ENCODE results near the gene MMP24. TPM values are rescaled to one million over a fixed set of nuclear protein-coding genes. Genes with fewer than 3 reads are reported as not detected.
"Not testable (repeated sequence)": the region's sequence is repeated elsewhere in the genome, so short reads cannot be mapped to it uniquely, and the experiment has no call there.

The MMP24 gene
- total RNA-seq, 1 experiment from 2014 or later = 14.8 TPM

DNA sequence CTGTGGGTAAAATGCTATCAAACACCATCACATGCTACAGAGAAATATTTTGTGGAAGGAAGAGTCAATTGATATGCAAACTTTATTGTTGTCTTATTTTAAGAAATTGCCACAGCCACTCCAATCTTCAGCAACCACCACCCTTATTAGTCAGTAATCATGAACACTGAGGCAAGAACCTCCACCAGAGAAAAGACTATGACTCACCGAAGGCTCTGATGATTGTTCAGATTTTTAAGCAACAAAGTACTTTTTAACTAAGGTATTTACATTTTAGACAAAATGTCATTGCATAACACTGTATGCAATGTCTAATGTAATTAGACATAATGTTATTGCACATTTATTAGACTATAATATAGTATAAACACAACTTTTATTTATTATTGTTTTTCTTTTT is 26.2 kb upstream of the MMP24 start:
- DNase-seq = no peak

GRCh38 chr20:35201467-35201866 is 25.0 kb upstream of the MMP24 start:
- not testable (repeated sequence) for H3K4me3 ChIP-seq (ENCODE audit: insufficient read depth, low read depth, low read length); DNase-seq; H3K36me3 ChIP-seq (replicated peaks; ENCODE audit: control insufficient read depth, insufficient read depth, low read length); H3K27me3 ChIP-seq (ENCODE audit: control insufficient read depth, insufficient read depth, low read length)

More for the DNA sequence above, 26.2 kb upstream of the MMP24 start:
- Histone ChIP-seq H3K27me3 (ENCODE audit: control insufficient read depth, insufficient read depth, low read length) (no peaks in the 10 kb centered on the region), H3K36me3 (replicated peaks; ENCODE audit: control insufficient read depth, insufficient read depth, low read length) (no peaks in the 10 kb centered on the region), H3K4me3 (ENCODE audit: insufficient read depth, low read depth, low read length) (no peak overlapping the region)

- Histone ChIP-seq H3K27me3 (ENCODE audit: control insufficient read depth, insufficient read depth, low read length) (no peaks in the 10 kb centered on the region), H3K36me3 (replicated peaks; ENCODE audit: control insufficient read depth, insufficient read depth, low read length) (no peaks in the 10 kb centered on the region), H3K4me3 (ENCODE audit: insufficient read depth, low read depth, low read length) (no peak overlapping the region)
- no peak for DNase-seq
Observed at GRCh38 chr20:35206802-35207201, 19.7 kb upstream of the MMP24 start.

GRCh38 chr20:35207950-35208611 is 18.4 kb upstream of the MMP24 start:
- H3K36me3 ChIP-seq (replicated peaks; ENCODE audit: control insufficient read depth, insufficient read depth, low read length) = no peaks in the 10 kb centered on the region
- H3K27me3 ChIP-seq (ENCODE audit: control insufficient read depth, insufficient read depth, low read length) = no peaks in the 10 kb centered on the region
- peak; percentile 62 for DNase-seq
- no peak overlapping the region for H3K4me3 ChIP-seq (ENCODE audit: insufficient read depth, low read depth, low read length)

GRCh38 chr20:35215066-35215956 is 11.2 kb upstream of the MMP24 start:
- Histone ChIP-seq H3K4me3 (ENCODE audit: insufficient read depth, low read depth, low read length) (no peak overlapping the region), H3K27me3 (ENCODE audit: control insufficient read depth, insufficient read depth, low read length) (no peaks in the 10 kb centered on the region), H3K36me3 (replicated peaks; ENCODE audit: control insufficient read depth, insufficient read depth, low read length) (no peaks in the 10 kb centered on the region)
- no peak for DNase-seq

DNA sequence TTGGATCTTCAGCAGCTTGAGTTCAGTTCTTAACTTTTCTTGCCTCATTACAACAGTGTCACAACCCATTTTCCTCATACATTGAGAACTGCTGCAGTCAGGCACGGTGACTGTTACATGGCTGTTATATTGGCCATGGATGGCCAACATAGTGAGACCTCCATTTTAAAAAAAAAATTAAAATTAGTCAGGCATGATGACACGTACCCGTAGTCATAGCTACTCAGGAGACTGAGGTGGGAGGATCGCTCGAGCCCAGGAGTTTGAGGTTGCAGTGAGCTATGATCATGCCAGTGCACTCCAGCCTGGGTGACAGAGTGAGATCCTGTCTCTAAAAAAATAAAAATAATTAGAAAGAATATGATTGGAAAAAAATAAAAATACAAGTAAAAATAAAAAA is 9.9 kb upstream of the MMP24 start:
- no peak for DNase-seq
- Histone ChIP-seq H3K36me3 (replicated peaks; ENCODE audit: control insufficient read depth, insufficient read depth, low read length) (no peaks in the 10 kb centered on the region), H3K27me3 (ENCODE audit: control insufficient read depth, insufficient read depth, low read length) (no peaks in the 10 kb centered on the region), H3K4me3 (ENCODE audit: insufficient read depth, low read depth, low read length) (no peak overlapping the region)

DNA sequence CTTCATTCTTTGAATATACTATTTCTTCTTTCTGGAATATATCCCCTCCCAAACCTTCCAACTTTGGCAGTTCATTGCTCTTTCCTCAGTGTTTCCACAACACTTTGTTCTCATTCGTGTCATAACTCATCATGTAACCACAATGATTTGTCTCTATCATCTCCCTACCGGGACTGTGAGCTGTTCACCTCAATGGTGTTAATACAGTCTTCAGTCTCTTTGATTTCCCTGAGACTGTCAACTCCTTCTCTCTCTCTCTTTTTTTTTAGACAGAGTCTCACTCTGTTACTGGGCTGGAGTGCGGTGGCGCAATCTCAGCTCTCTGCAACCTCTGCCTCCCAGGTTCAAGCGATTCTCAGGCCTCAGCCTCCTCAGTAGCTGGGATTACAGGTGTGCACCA is 2.5 kb upstream of the MMP24 start:
- H3K27me3 ChIP-seq (ENCODE audit: control insufficient read depth, insufficient read depth, low read length) = peaks cover 12% of the 10 kb centered on the region
- no peak for DNase-seq
- H3K36me3 ChIP-seq (replicated peaks; ENCODE audit: control insufficient read depth, insufficient read depth, low read length) = no peaks in the 10 kb centered on the region
- H3K4me3 ChIP-seq (ENCODE audit: insufficient read depth, low read depth, low read length) = no peak overlapping the region

DNA sequence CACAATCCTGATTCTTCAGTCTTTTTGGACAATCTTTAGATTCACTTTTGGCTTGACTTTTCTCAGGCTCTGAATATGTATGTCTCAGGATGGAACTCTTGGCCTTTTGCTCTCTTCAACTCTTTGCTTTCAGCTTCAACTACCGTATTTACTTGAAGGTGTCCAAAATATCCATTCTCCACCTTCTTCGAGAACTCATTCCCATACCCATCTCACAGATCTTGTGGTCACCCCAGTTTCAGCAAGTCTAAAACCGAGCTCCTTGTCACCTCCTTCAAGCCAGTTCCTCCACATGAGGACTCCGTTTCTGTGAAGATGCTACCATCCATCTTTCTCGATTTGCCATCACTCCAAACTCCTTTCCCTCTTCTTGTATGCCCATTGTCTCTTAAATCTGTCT is 2.0 kb upstream of the MMP24 start:
- Histone ChIP-seq H3K27me3 (ENCODE audit: control insufficient read depth, insufficient read depth, low read length) (peaks cover 12% of the 10 kb centered on the region), H3K36me3 (replicated peaks; ENCODE audit: control insufficient read depth, insufficient read depth, low read length) (no peaks in the 10 kb centered on the region), H3K4me3 (ENCODE audit: insufficient read depth, low read depth, low read length) (no peak overlapping the region)
- no peak for DNase-seq

GRCh38 chr20:35225319-35226125 is 968 bp upstream of the MMP24 start:
- Histone ChIP-seq H3K4me3 (ENCODE audit: insufficient read depth, low read depth, low read length) (peak overlapping the region; percentile 47), H3K27me3 (ENCODE audit: control insufficient read depth, insufficient read depth, low read length) (peaks cover 12% of the 10 kb centered on the region), H3K36me3 (replicated peaks; ENCODE audit: control insufficient read depth, insufficient read depth, low read length) (no peaks in the 10 kb centered on the region)
- DNase-seq = peak; percentile 37

GRCh38 chr20:35226884-35227681 is 593 bp downstream of the MMP24 start:
- Histone ChIP-seq H3K4me3 (ENCODE audit: insufficient read depth, low read depth, low read length) (peak overlapping the region; percentile 13; the same call in 1 of the 2 replicates), H3K27me3 (ENCODE audit: control insufficient read depth, insufficient read depth, low read length) (peaks cover 12% of the 10 kb centered on the region), H3K36me3 (replicated peaks; ENCODE audit: control insufficient read depth, insufficient read depth, low read length) (no peaks in the 10 kb centered on the region)
- peak; percentile 94 for DNase-seq

GRCh38 chr20:35232575-35232974 is 6.1 kb downstream of the MMP24 start:
- peaks cover 2% of the 10 kb centered on the region; the same call in 1 of the 2 replicates for H3K27me3 ChIP-seq (ENCODE audit: control insufficient read depth, insufficient read depth, low read length)
- H3K4me3 ChIP-seq (ENCODE audit: insufficient read depth, low read depth, low read length) = no peak overlapping the region
- DNase-seq = no peak
- H3K36me3 ChIP-seq (replicated peaks; ENCODE audit: control insufficient read depth, insufficient read depth, low read length) = no peaks in the 10 kb centered on the region

GRCh38 chr20:35235881-35236280 is 9.4 kb downstream of the MMP24 start:
- Histone ChIP-seq H3K4me3 (ENCODE audit: insufficient read depth, low read depth, low read length) (no peak overlapping the region), H3K27me3 (ENCODE audit: control insufficient read depth, insufficient read depth, low read length) (no peaks in the 10 kb centered on the region), H3K36me3 (replicated peaks; ENCODE audit: control insufficient read depth, insufficient read depth, low read length) (no peaks in the 10 kb centered on the region)
- DNase-seq = no peak

- no peak for DNase-seq
- H3K4me3 ChIP-seq (ENCODE audit: insufficient read depth, low read depth, low read length) = no peak overlapping the region
- no peaks in the 10 kb centered on the region for H3K27me3 ChIP-seq (ENCODE audit: control insufficient read depth, insufficient read depth, low read length)
- no peaks in the 10 kb centered on the region for H3K36me3 ChIP-seq (replicated peaks; ENCODE audit: control insufficient read depth, insufficient read depth, low read length)
Observed at GRCh38 chr20:35237486-35237885, 11.0 kb downstream of the MMP24 start.

DNA sequence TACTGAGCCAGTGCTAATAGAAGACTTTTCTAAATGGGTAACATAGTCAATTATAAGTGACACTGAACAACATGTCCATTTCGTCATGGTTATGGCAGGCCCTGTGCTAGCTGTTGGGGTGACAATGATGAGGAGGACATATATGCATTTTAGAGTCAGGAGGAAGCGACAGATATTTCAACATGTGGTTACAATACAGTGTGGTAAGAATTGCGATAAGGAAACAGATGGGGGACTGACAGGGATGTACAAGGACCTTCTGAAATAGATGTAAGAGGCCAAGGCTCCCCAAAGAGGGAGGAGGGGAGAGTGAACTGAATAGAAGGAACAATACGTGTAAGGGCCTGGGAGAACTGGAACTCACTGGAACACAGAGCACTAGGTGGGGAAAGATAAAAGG is 11.7 kb downstream of the MMP24 start:
- no peaks in the 10 kb centered on the region for H3K27me3 ChIP-seq (ENCODE audit: control insufficient read depth, insufficient read depth, low read length)
- H3K4me3 ChIP-seq (ENCODE audit: insufficient read depth, low read depth, low read length) = no peak overlapping the region
- no peaks in the 10 kb centered on the region for H3K36me3 ChIP-seq (replicated peaks; ENCODE audit: control insufficient read depth, insufficient read depth, low read length)
- no peak for DNase-seq
